AG09309 (cell line): ENCODE data around the gene ZNF423.

Source experiments
- DNase-seq: peaks from one replicate; pipeline ENCODE4 v3.0.0-alpha.2; 2010; ENCODE audit warnings: low read depth
- H3K4me3 ChIP-seq: 2 replicates; pipeline ENCODE4 v1.5.1; 2011; ENCODE audit warnings: mild to moderate bottlenecking, low read depth, low read length, moderate library complexity; ENCODE audit not compliant: control insufficient read depth
- CTCF ChIP-seq: IDR thresholded peaks from 2 replicates; pipeline ENCODE4 v1.5.1; 2011; ENCODE audit warnings: mild to moderate bottlenecking, low read depth, low read length, inconsistent platforms; ENCODE audit not compliant: insufficient read depth, control insufficient read depth; ENCODE audit errors: missing control alignments

Gene ZNF423

GRCh38 chr16:49637511-49637910 lies 218.4 kb downstream of the ZNF423 start:
- H3K4me3 ChIP-seq = no peak overlapping the region
- DNase-seq = no peak
- TF ChIP-seq CTCF = no peak

GRCh38 chr16:49636608-49637007 lies 219.3 kb downstream of the ZNF423 start:
- no peak for DNase-seq
- TF ChIP-seq CTCF = no peak
- H3K4me3 ChIP-seq = no peak overlapping the region

GRCh38 chr16:49635591-49636581 lies 220.0 kb downstream of the ZNF423 start:
- H3K4me3 ChIP-seq = no peak overlapping the region
- TF ChIP-seq CTCF = no peak
- no peak for DNase-seq

- TF ChIP-seq CTCF = no peak
- no peak overlapping the region for H3K4me3 ChIP-seq
- no peak for DNase-seq
These were observed 220.9 kb downstream of the ZNF423 start for GRCh38 chr16:49635009-49635350.

GRCh38 chr16:49634235-49635008 lies 221.5 kb downstream of the ZNF423 start:
- no peak for DNase-seq
- no peak for TF ChIP-seq CTCF
- H3K4me3 ChIP-seq = no peak overlapping the region

GRCh38 chr16:49632795-49633184 lies 223.1 kb downstream of the ZNF423 start:
- TF ChIP-seq CTCF = no peak
- no peak for DNase-seq
- H3K4me3 ChIP-seq = no peak overlapping the region
